ENCODE measurements around the gene SCYL1.

GRCh38 chr11:65548395-65548794 is 23.5 kb downstream of the SCYL1 start:
- TF ChIP-seq CTCF (conservative IDR thresholded peaks at IDR 0.05) (no peak), EZH2 (IDR thresholded peaks at IDR 0.05; ENCODE audit: low read depth) (no peak)
